Right kidney (tissue), 1 donor: ENCODE data around the gene AOPEP.
"Not testable (repeated sequence)": the region's sequence is repeated elsewhere in the genome, so short reads cannot be mapped to it uniquely, and the experiment has no call there.

Experiments used
- DNase-seq: peaks from one replicate; pipeline ENCODE4 v3.0.0-alpha.2; 2016

The AOPEP gene

GRCh38 chr9:94934816-94935328, 208.4 kb downstream of the AOPEP start:
- DNase-seq, result no peak

- no peak for DNase-seq
Measured at GRCh38 chr9:94935396-94935795, 208.9 kb downstream of the AOPEP start.

- no peak for DNase-seq
Measured at GRCh38 chr9:94936419-94936818, 209.9 kb downstream of the AOPEP start.

GRCh38 chr9:94937214-94937903, 210.9 kb downstream of the AOPEP start:
- DNase-seq, result no peak

GRCh38 chr9:94938384-94938783, 211.9 kb downstream of the AOPEP start:
- no peak for DNase-seq

GRCh38 chr9:94940296-94940695, 213.8 kb downstream of the AOPEP start:
- DNase-seq, result not testable (repeated sequence)

GRCh38 chr9:94941211-94941875, 214.8 kb downstream of the AOPEP start:
- no peak for DNase-seq

- no peak for DNase-seq
Measured at GRCh38 chr9:94944626-94945025, 218.1 kb downstream of the AOPEP start.

GRCh38 chr9:94945197-94946144, 219.0 kb downstream of the AOPEP start:
- no peak for DNase-seq

GRCh38 chr9:94946256-94946655, 219.8 kb downstream of the AOPEP start:
- no peak for DNase-seq

GRCh38 chr9:94948567-94949235, 222.2 kb downstream of the AOPEP start:
- no peak for DNase-seq

- DNase-seq, result no peak
Measured at GRCh38 chr9:94949370-94949769, 222.9 kb downstream of the AOPEP start.

- DNase-seq, result no peak
Measured at GRCh38 chr9:94950040-94950578, 223.6 kb downstream of the AOPEP start.

GRCh38 chr9:94950579-94951323, 224.3 kb downstream of the AOPEP start:
- no peak for DNase-seq

- no peak for DNase-seq
Measured at GRCh38 chr9:94951324-94952135, 225.0 kb downstream of the AOPEP start.

GRCh38 chr9:94952565-94953373, 226.3 kb downstream of the AOPEP start:
- no peak for DNase-seq

GRCh38 chr9:94956731-94957130, 230.2 kb downstream of the AOPEP start:
- DNase-seq, result no peak

GRCh38 chr9:94960964-94961363, 234.5 kb downstream of the AOPEP start:
- no peak for DNase-seq

GRCh38 chr9:94961870-94962269, 235.4 kb downstream of the AOPEP start:
- no peak for DNase-seq
